Activated naive CD4-positive, alpha-beta T cell treated with anti-CD3 and anti-CD28 coated beads, Interleukin-2, amount 50 U/mL, for 72 hours (primary cell): Measurements from ENCODE around the gene TMCC2. TPM values are rescaled to one million over a fixed set of nuclear protein-coding genes. Genes with fewer than 3 reads are reported as not detected.
"Not testable (repeated sequence)": the region's sequence is repeated elsewhere in the genome, so short reads cannot be mapped to it uniquely, and the experiment has no call there.

Experiments
- ATAC-seq, 2 donors: fragments of 150-1000 bp; cut with Tn5 transposase; 2 replicates each; pipeline ENCODE4 v1.10.0; 2021; ENCODE audit warnings: mild to moderate bottlenecking in 2 of 2, moderate library complexity in 2 of 2
- DNase-seq, 2 donors: peaks; one replicate each; pipeline ENCODE4 v3.0.0; 2021 to 2022; ENCODE audit warnings: low spot score in 2 of 2
- H3K27ac Mint-ChIP-seq, 2 donors: one replicate each; pipeline ENCODE4 v1.8.0; 2022; ENCODE audit warnings: mild to moderate bottlenecking in 2 of 2, mixed read lengths in 2 of 2
- H3K36me3 Mint-ChIP-seq, 2 donors: one replicate each; pipeline ENCODE4 v1.8.0; 2022; ENCODE audit warnings: mixed read lengths in 2 of 2
- H3K9me3 Mint-ChIP-seq, 2 donors: one replicate each; pipeline ENCODE4 v1.8.0; 2022; ENCODE audit warnings: mixed read lengths in 2 of 2
- total RNA-seq, 2 donors: library from RNA; stranded (reverse); gene quantifications; one replicate each; pipeline ENCODE4 v1.2.3, GENCODE V29; 2022

The TMCC2 gene
- total RNA-seq, 2 donors from 2014 or later, result 11.1 to 17.2 TPM

GRCh38 chr1:205294934-205295333 lies 67.2 kb downstream of the TMCC2 start:
- DNase-seq (no peak), ATAC-seq (no peak)
- Mint-ChIP-seq H3K9me3 (no peaks in the 10 kb centered on the region), H3K27ac (no peak overlapping the region), H3K36me3 (no peaks in the 10 kb centered on the region)

DNA sequence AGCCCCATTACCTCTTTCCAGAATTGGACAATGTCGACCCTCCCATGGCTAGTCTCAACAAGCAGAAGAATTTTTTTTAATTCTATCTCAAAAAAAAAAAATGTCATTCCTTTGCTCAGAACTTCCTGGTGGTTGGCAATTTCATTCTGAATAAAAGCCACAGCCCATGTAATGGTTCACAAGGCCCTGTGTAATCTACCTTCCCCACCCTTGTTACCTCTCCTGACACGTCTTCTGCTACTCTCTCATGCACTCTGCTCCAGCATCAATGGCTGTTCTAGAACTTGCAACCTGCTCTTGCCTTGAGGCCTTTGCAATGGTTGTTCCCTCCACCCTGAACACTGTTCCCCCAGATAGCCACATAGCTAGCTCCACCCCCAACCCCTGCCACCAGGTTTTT lies 68.4 kb downstream of the TMCC2 start:
- no peak overlapping the region for H3K27ac Mint-ChIP-seq
- DNase-seq (no peak), ATAC-seq (peak; percentile 34 to 44)
- H3K9me3 Mint-ChIP-seq, result no peaks in the 10 kb centered on the region
- no peaks in the 10 kb centered on the region for H3K36me3 Mint-ChIP-seq

DNA sequence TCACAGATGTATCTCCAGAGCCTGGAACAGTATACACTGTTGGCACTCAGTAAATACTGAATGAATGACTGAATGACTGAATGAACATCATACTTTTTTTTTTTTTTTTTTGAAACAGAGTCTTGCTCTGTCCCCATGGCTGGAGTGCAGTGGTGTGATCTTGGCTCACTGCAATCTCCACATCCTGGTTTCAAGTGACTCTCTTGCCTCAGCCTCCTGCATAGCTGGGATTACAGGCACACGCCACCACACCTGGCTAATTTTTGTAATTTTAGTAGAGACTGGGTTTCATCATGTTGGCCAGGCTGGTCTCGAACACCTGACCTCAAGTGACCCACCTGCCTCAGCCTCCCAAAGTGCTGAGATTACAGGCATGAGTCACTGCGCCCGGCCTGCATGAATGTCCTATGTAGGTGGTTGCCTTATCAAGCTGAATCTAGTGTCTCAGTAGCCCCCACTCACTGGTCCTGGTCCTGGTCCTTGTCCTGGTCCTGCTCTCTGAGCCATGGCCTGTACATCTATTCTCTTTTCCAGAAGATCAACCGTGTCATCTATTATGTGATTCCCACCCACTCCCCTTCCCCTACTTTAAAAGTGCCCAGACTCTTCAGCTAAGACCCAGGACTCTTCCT lies 69.9 kb downstream of the TMCC2 start:
- DNase-seq, H3K27ac Mint-ChIP-seq, H3K9me3 Mint-ChIP-seq, H3K36me3 Mint-ChIP-seq: not testable (repeated sequence)
- ATAC-seq, result peak in 1 of 2 donors; percentile 32

GRCh38 chr1:205298191-205298994 lies 70.6 kb downstream of the TMCC2 start:
- Mint-ChIP-seq H3K9me3 (no peaks in the 10 kb centered on the region), H3K36me3 (no peaks in the 10 kb centered on the region), H3K27ac (no peak overlapping the region)
- ATAC-seq, result no peak
- DNase-seq, result no peak

GRCh38 chr1:205300149-205300548 lies 72.4 kb downstream of the TMCC2 start:
- Mint-ChIP-seq H3K36me3 (peaks cover 7 to 8% of the 10 kb centered on the region in 2 donors), H3K27ac (no peak overlapping the region), H3K9me3 (no peaks in the 10 kb centered on the region)
- ATAC-seq, result no peak
- DNase-seq, result no peak

DNA sequence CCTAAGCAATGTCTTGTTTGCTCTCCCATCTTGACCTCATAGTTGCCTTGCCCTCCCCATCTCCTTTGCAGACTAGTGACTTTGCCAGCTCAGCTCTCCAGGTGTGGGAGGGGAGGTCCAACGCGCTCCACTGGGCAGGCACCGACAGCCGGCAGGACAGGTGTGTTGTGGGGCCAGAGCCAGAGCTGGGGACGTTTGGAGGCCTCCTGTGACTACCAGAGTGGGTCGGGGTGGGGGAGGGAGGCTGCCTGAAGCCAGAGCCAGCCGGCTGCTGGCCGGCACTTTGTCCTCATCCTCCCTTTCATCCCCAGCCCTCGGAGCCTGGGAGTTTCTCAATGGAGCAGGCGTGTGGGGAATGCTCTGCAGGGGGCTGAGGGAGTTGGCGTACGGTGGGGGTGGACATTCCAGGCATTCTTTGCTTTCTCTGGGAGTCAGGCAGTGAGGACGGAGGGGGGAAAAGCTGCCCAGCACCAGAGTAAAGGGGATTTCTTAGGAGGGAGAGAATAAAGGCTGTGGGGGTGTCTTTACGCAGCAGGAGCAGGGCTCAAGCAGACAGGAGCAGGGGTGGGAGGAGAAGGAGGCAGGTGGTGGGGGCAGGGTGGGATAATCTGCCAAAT lies 73.6 kb downstream of the TMCC2 start:
- ATAC-seq (no peak), DNase-seq (no peak)
- Mint-ChIP-seq H3K36me3 (peaks cover 9 to 11% of the 10 kb centered on the region in 2 donors), H3K9me3 (no peaks in the 10 kb centered on the region), H3K27ac (peak overlapping the region in 1 of 2 donors; percentile 2)

DNA sequence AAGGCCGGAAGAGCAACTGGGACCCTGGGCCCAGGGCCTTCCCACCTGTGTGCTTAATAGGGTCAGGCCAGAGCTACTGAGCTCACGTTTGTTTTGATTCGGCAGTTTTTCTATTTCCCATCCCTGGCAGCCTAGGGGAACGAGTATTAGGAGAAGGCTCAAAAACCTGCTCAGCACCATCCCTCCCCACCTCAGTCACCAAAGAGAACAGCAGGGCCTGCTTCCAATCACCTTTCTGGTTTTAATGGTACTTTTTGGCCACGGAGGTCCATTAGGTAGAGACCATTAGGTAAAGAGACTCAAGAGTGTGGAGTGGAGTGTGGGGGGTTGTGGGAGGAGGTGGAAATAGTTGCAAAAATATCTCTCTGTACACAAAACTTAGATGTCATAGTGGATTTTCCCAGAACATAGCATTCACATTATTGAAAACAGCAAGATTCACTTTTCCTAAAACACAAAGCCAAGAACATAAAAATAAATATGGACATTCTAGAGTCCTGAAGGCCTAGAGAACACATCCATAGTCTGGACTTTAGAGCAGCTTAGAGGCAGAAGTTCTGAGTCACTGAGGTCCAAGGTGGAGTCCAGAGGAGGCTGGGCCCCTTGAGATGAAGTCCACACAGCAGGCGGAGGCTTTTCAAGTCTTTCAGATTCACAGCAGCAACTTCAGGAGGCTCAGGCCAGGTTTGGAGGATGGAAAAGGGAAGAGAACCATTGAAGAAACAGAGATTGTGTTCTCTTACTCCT lies 74.3 kb downstream of the TMCC2 start:
- DNase-seq (no peak), ATAC-seq (no peak)
- peaks cover 9 to 11% of the 10 kb centered on the region in 2 donors for H3K36me3 Mint-ChIP-seq
- no peaks in the 10 kb centered on the region for H3K9me3 Mint-ChIP-seq
- H3K27ac Mint-ChIP-seq, result peak overlapping the region in 1 of 2 donors; percentile 48

- H3K36me3 Mint-ChIP-seq, result peaks cover 9 to 11% of the 10 kb centered on the region in 2 donors
- DNase-seq (no peak), ATAC-seq (no peak)
- H3K27ac Mint-ChIP-seq, result no peak overlapping the region
- H3K9me3 Mint-ChIP-seq, result no peaks in the 10 kb centered on the region
Measured at GRCh38 chr1:205303247-205303888, 75.6 kb downstream of the TMCC2 start.

DNA sequence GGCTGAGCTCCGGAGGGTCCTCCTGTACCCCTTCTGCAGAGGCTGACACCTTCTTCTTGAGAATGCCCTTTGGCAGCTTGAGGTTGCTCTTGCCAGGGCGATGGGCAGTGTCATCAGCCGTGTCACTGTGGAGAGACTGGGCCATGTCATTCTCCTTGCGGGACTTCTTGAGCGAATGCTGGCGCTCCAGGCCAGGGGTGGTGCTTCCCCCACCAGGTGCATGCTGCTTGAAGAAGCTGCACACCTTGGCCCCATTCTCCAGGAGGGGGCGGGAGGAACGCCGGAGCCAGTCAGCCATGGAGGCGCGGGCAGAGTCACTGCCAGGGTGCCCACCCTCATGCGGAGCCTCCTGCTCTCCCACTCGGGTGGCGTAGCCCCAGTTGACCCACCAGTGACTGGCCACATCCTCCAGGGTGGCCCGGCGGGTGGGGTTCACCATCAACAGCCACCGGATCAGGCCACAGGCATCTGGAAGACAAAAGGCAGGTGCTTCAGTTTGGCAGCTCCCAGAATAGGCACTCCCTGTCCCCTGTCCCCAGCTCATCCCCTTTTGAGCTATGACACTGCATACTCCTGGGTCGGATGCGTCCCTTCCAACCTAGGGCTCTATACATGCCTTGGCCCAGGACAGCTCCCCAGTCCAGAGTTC lies 76.4 kb downstream of the TMCC2 start:
- peak in 1 of 2 donors; percentile 38 for ATAC-seq
- peak overlapping the region in 1 of 2 donors; percentile 75 for H3K27ac Mint-ChIP-seq
- H3K36me3 Mint-ChIP-seq, result peaks cover 9 to 11% of the 10 kb centered on the region in 2 donors
- no peaks in the 10 kb centered on the region for H3K9me3 Mint-ChIP-seq
- DNase-seq, result no peak

DNA sequence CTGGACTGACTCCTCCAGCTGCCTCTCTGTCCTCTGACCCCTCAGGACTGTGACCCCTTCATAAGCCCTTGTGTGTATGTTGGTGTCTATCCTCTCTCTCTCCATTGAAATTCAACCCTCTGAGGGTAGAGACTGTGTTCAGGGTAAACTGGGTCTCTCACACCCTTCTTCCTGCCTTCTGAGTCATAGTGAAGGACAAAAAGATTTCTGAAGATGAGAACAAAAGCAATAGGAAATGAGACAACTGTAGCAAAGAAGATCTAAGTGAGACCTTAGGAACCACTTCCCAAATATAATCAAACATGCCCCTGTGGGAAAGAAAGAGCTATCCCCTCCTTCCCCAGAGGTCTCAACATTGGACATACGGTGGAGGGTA lies 76.9 kb downstream of the TMCC2 start:
- Mint-ChIP-seq H3K36me3 (peaks cover 9 to 11% of the 10 kb centered on the region in 2 donors), H3K9me3 (no peaks in the 10 kb centered on the region), H3K27ac (peak overlapping the region in 1 of 2 donors; percentile 75)
- DNase-seq (no peak), ATAC-seq (peak; percentile 55 to 63)

DNA sequence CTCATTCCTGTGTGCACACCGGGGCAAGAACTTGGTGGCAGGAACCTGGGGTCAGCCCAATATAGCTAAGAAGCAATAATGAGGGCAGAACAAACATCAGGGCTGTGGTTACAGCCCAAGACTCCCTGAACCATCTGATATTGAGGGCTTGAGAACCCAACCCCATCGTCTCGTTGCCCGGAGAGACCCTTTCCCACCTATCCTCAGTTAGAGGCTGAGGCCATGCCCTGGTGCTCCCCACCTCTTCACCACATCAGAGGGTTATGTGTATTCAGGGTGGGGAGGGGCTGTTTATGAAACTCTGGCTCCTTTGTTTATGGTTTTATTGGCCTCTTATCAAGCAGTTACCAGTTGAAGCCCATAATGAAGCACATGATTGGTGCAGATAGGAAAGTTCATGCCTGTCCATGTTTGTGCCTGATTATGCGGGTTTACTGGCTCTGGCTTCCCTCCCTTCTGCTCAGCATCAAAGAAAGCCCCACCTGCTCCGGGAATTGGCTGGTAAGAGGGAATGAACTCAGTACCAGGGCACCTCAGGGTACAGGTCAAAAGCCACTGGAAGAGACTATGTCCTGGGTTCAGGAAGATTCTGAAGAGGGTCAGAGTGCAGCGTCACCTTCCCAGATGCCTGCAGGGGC lies 79.3 kb downstream of the TMCC2 start:
- H3K36me3 Mint-ChIP-seq, result peaks cover 9 to 11% of the 10 kb centered on the region in 2 donors
- ATAC-seq (no peak), DNase-seq (no peak)
- H3K9me3 Mint-ChIP-seq, result no peaks in the 10 kb centered on the region
- peak overlapping the region in 1 of 2 donors; percentile 50 for H3K27ac Mint-ChIP-seq

DNA sequence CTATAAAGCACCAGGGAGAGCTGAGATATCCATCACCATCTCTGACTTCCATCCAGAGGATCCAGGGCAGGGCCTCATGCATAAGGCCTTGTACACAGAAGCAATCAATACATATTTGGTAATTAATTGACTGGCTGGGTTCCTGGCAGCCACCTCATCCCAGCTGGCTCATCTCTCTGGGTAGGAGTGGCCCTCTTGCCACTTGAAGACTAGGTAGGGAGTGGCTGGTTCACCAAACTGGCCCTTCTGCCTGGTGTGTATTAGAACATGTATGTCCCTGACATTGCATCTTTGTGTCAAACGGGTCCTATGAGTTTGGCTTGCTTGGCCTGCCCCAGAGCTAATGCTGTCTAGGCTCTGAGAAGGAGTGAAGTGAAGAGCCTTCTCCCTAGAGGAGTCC lies 82.0 kb downstream of the TMCC2 start:
- Mint-ChIP-seq H3K27ac (no peak overlapping the region), H3K36me3 (peaks cover 7% of the 10 kb centered on the region in 2 donors), H3K9me3 (no peaks in the 10 kb centered on the region)
- DNase-seq (no peak), ATAC-seq (no peak)

DNA sequence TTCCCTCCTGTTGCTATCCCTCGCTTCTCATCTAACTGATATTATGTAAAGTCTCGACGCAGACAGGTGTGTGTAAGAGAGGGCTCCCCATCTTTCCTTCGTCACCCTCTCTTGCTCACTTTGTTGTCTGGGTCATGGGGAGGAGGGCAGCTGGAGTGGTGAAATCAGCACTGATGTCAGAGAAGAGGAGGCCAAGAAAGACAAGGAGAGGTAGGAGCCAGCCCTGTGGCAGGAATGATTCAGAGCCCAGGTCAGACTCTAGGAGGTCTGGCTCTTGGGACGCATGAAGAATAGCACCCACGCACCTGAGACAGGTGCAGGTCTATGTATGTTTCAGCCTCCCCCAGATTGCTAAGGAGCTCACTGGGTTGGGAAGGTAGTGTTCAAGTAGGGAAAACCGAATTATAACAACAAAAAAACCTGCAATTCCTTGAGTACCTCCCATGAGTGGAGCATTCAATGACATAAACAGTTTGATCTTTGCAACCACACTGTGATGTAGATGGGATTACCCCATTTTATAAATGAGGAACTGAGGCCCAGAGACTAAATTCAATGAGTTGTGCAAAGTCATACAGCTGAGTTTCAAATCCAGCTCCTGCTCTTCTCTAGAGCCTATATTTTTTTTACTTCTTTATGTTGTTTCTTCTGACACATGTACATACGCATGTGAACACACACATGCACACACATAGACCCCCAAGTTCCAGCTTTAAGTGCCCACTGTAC lies 83.4 kb downstream of the TMCC2 start:
- peak overlapping the region in 1 of 2 donors; percentile 31 for H3K27ac Mint-ChIP-seq
- H3K36me3 Mint-ChIP-seq, result no peaks in the 10 kb centered on the region
- no peak for ATAC-seq
- H3K9me3 Mint-ChIP-seq, result no peaks in the 10 kb centered on the region
- DNase-seq, result no peak

GRCh38 chr1:205312866-205313562 lies 85.3 kb downstream of the TMCC2 start:
- Mint-ChIP-seq H3K9me3 (no peaks in the 10 kb centered on the region), H3K36me3 (no peaks in the 10 kb centered on the region), H3K27ac (peak overlapping the region; percentile 88 to 94)
- peak in 1 of 2 donors; percentile 1 for ATAC-seq
- DNase-seq, result no peak
